Stimulated activated CD8-positive, alpha-beta memory T cell treated with anti-CD3 and anti-CD28 coated beads, Interleukin-2, amount 100 ng/mL, for 1 hour (primary cell): Measurements from ENCODE around the gene CMTM8.

Source experiments
- DNase-seq, 2 donors: peaks; one replicate each; pipeline ENCODE4 v3.0.0-alpha.2; 2020; ENCODE audit warnings: low read depth in 2 of 2

Gene CMTM8

DNA sequence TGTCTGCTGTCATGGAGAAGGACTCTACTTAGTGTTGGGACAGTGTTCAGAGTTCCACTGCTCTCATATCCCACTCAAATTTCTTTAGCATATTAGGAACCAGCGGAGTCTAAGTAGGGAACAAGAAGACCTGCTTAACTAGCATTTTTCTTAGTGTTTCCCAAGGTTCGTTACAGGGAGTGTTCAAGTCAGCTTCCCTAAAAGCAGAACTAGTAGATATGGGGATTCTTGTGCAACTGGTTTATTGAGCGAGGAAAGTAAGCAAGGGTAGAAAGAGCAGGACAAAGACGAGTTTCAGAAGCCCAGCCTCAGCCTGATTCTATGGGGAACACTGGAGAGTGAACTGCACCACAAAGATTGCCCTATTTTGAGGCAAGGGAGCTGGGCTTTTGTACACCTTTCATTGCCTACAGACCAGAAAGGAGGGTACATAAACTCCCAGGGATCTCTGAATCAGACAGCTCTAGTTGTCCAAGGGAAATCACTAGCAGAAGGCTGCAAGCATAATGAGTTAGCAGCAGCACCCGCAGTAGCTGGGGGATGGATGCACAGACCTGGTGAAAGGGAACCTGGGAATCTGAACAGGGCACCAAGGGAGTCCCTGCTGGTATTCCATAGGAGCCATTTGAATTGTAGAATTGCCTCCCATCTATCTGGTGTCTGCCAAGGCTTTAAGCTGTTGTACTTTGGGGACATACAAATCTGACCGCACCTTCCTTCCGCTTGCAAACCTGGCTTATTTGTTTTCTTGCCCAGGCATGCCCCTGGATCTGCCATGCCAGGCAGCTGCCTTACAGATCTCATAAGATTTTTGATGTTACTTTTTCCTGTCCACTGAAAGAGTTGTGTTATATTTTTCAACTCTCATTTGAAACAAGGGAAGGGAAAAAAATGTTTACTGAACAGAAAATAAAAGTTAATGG is 168.3 kb downstream of the CMTM8 start:
- no peak for DNase-seq

DNA sequence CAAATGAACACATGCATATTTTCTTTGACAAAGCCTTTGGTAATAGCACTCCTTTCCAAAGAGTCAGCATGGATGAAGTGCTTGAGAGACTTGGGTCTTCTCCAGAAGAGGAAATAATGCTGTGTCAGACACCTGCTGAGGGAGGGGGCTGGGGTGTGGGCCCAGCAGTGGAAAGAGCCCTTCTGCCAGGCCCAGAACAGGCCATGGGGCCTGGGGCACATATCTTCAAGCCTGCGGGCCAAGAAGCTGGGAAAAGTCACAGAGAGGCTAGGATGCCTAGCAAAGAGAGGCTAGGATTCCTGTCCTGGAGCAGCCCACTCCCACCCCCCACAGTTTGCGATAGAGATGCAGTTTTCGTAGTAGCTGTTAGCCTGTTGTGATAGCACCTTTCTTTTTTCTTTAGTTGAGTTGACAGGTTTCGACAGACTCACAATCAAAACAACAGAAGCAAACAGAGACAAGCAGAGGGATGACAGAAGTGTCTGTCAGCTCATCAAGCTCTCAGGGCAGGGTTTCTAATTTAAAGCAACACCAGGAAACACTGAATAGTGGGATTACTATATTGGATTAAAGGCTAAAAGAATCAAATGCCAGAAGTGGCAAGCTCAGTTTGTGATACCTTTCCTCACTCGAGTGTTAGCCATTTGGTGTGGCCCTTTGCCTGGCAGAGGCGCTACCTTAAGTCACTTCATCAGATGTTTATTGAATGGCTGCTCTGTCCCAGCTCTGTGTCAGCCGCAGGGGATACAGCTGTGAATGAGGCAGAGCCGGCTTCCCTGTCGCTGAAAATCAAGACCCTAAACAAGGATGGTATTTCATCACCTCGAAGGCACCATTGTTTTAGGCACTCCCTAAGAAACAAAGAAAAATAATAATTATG is 172.1 kb downstream of the CMTM8 start:
- no peak for DNase-seq

DNA sequence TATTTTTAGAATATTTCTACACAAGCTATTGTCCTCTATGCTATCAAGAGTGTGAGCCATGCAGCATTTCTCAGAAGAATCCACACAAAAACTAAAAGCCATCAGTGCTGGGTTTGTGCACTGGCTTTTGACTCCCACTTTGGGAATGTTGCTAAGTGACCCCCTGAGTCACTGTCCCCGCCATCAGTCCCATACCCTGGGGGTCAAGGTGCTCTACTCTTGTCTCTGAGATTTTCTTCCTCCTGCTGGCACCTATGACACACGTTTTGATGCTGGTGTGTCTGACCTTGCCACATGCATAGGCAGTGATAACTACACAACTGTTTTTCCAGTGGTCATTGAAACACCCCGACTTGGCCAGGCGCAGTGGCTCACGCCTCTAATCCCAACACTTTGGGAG is 173.0 kb downstream of the CMTM8 start:
- DNase-seq = no peak

DNA sequence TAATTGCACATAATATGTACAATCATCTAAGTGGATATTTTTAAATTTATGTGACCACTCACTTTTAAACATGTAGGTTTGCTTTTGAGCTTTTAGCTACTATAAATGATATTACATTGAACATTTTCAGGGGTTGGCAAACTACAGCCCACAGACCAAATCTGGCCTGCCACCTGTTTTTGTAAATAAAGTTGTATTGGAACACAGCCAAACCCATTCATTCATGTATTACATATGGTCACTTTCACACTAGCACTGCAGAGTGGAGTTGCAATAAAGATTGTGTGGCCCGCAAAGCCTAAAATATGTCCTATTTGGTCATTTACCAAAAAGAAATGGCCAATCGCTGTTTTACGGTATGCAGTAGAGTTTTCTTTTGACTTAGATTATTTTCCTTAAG is 174.4 kb downstream of the CMTM8 start:
- no peak for DNase-seq

DNA sequence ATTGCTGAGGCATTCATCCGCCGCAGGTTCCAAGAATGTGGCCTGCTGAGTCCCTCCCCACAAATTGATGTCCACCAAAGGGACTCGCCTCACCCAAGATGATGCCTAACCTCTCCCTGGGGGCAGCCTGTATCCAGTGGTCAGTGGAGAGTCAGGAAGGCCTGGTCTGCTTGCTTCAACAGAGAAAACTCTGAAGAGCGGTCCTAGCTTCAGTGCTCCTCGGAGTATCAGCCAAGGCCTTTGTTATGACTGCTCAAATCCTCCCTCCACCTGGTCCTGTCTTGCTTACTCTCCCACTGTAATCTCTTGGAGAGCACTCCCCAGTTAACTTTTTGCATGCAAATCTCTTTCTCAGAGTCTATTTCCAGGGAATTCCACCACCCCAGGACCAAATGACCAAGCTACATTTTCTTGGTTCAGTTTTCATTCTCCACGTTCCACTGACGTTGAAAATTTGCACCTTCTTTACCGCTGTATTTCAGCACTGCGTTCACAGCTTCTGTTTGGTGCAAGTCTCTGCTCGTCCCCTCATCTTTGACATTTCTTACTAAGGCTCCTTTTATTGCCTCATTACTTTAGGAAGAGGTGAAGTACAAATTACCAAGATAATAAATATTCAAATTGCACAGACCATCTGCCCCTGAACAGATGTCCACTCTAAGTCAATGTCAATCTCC is 175.5 kb downstream of the CMTM8 start:
- no peak for DNase-seq

DNA sequence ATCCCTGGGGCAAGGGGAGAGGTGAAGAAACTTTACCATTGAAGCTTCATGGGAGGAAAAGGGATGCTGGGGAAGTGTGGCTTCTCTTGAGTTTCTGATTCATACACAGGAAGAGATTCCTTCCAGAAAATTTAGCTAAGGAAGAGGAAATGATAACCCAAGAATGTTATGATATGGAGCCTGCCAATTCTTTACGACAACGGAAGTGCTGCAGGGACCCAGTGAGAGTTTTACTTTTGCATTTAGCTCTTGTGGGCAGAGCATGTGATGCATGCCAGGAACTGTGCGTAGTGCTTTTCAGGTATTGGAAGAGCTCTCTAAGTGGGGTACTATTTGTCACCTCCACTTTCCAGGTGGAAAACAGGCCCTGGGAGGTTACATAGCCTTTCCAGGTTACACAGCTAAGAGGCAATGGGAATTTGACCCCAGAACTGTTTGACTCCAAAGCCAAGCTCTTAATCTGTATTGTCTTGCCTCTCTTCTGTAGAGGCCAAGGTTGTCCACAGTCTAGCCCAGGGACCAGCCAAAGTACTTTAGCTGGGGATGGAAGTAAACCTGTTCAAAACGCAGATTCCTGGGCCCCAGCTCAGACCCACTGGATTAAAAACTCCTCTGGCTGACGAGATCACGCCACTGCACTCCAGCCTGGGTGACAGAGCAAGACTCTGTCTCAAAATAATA is 176.2 kb downstream of the CMTM8 start:
- DNase-seq = no peak

DNA sequence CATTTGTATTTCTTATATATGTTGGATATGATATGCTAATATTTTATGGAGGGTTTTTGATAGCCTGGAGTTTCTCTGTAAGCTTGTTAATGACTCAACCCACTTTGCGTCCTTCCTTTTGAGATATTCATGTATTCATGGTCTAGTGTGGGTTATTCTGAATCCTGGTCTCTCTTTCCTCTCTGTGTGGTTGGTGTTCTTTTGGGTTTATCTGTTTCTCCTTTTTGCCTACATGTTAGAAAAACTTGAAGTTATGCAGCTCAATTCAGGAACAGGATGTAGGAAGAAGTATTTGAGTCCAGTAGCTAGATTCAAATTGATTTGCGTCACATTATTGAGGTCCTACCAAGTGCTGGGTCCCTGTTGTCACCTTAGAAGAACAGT is 181.3 kb downstream of the CMTM8 start:
- no peak for DNase-seq
